ENCODE results near the gene C1QTNF9B.

Gene C1QTNF9B

DNA sequence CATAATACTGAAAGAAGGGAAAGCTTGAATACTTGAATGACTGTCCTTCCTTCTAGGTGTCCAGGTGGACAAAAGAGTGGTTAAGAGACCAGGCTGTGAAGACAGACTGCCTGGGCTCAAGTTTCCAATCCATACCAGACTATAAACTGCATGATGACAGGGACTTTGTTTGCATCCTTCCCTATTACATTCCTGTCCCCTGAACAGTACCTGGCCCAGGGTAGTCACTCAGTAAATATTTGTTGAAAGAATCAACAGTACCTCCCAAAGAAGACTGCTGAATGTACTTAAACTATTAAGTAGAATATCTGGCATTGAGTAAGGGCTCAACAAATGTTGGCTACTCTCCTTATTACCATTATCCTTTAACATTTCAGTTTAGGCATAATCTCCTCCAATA, 37.8 kb downstream of the C1QTNF9B start:
- no peak for DNase-seq (ENCODE audit: low read depth in 1 of 2, low spot score in 1 of 2)

GRCh38 chr13:23858546-23858945, 38.8 kb downstream of the C1QTNF9B start:
- no peak for DNase-seq (ENCODE audit: low read depth in 1 of 2, low spot score in 1 of 2)

DNA sequence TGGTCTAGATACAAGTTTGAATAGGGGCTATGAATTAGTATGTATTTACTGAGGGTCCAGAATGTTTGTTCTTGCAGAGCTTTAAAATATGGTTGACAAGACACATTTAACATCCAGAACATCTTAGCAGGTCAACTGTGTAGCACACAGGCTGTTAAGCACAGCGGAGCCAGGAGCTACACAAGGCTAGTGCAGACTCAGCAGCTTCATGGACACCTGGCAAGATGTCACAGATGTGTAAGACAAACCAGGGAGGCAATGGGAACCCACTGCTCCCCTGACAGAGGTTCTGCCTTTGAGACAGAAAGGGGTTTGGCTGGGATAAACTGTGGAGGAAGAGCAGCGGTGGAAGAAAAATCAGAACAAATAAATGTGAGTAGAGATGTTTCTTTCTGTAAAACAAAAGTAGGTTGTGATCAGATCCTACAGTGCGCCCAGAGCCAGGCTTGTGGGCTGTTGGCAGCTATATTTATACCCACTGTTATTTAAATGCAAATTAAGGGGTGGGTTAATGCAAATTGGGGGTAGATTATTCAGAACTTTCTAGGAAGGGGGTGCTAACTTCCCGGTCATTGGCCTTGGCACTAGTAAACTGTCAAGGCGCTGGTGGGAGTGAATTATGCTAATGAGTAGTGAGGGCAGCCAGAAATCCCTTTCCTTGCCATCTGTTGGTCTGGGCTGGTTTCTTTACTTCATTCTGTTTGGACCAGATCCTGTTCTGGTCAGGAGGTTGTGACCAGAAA, 41.1 kb downstream of the C1QTNF9B start:
- no peak for DNase-seq (ENCODE audit: low read depth in 1 of 2, low spot score in 1 of 2)

DNA sequence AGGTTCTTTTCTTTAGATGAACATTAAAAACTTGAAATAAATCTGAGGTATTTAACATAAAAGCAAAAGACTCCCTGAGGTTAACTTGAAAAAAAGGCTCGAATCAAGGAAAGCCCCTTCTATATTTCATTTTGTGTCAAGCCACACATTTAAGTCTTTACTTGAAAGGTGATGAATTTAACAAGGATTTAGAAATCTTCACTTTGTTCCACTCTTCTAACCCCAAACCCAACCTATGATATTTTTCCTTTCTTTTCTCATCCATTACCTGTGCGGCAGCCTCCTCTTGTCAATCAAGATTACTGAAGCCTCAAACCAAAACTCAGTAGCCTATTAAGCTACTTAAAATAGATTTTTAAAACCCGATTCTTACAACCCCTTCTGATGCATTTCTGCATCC, 41.9 kb downstream of the C1QTNF9B start:
- no peak for DNase-seq (ENCODE audit: low read depth in 1 of 2, low spot score in 1 of 2)

DNA sequence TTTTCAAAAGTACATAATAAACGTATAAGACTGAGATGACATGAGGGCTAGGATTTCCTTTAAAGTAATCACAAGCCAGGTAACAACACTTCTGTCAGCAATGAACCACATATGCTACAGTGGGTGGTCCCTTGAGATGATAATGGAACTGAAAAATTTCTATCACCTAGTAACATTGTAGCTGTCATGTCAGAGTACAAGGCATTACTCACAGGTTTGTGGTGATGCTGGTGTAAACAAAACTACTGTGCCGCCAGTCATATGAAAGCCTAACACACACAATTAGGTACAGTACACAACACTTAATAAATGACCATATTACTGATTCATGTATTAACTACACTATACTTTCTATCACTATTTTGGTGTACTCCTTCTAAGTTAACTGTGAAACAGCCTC, 45.0 kb downstream of the C1QTNF9B start:
- no peak for DNase-seq (ENCODE audit: low read depth in 1 of 2, low spot score in 1 of 2)

- DNase-seq (ENCODE audit: low read depth in 1 of 2, low spot score in 1 of 2): no peak
These were observed 46.2 kb downstream of the C1QTNF9B start for GRCh38 chr13:23851106-23851505.

GRCh38 chr13:23850134-23850533, 47.2 kb downstream of the C1QTNF9B start:
- DNase-seq (ENCODE audit: low read depth in 1 of 2, low spot score in 1 of 2): no peak

DNA sequence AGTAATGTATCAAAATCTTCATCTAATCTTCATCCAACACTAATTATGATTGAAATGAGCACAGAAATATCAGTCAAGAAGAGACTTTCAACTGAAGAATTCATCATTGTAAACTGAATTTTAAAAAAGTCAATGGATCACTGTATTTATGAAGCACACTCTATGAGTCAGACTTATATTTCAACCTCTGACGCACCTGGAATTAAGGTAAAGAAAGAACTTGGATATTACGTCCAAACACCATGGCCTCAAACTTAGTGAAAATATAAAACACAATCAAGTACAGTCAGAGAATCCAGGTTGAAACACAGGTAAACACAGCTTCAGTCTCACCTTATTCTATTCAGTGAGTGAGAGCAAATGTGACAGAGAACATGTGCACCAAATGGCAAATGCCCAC, 47.6 kb downstream of the C1QTNF9B start:
- no peak for DNase-seq (ENCODE audit: low read depth in 1 of 2, low spot score in 1 of 2)

- DNase-seq (ENCODE audit: low read depth in 1 of 2, low spot score in 1 of 2): no peak
These were observed 48.6 kb downstream of the C1QTNF9B start for GRCh38 chr13:23848646-23849141.

DNA sequence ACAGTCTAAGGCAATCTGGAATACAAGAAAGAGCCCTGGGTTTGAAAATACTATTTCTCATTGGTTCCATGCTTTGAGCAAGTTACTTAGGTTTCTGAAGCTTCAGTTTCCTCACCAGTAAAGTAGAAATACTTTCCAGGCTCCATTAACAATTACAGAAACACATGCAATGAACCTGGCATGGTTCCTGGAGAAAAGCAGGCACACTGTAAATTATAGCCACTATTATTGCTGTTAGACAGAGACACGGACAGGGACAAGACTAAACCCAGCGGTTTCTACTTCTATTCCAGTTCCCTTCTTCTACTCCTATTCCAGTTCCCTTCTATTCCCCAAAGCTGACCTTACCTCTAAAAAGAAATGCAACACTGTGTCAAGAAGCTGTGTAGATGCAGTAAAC, 49.3 kb downstream of the C1QTNF9B start:
- no peak for DNase-seq (ENCODE audit: low read depth in 1 of 2, low spot score in 1 of 2)

DNA sequence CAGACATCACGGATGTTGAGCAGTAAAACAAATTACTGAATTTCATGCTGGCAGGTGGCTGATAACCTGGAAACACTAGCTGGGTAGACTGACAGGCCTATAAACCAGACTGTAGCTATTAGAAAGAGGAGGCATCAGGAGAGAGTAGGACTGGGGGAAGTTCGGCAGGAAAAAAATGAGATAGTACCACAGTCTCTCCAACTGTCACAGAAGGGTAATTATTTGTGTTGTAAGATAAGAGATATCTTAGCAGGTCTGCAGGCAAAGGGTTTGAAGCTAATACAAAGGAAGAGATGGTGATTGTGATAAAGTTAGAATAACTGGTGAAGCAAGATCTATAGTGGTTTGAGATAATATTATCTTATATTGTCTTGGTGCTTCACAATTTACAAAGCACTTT, 49.8 kb downstream of the C1QTNF9B start:
- DNase-seq (ENCODE audit: low read depth in 1 of 2, low spot score in 1 of 2): no peak

DNA sequence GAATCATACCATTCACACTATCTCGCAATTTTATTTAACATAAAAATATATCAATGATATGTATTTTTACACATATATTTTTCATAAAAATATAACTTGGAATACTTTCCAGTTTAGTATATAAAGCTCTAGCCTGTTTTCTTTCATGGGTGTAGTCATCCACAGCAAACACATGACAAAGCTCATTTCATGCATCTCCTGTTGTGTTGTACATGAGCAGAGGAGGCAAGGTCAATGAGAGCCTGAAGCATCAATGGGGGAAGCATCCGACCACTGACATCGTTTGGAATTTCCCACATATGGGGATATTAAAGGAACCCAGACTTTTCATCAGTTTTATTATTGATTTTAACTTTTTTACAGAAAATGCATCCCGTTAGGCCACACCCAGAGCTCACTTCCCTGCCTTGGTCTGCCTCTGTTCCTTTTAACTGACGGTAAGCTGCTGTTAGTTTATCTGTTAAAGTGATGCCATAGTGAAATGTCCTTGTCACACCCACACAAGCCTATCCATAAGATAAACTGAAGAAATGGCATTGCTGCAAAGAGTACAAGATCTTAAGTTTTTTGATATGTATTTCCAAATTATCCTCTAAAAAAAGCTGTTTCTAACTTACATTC, 52.1 kb downstream of the C1QTNF9B start:
- no peak for DNase-seq (ENCODE audit: low read depth in 1 of 2, low spot score in 1 of 2)

GRCh38 chr13:23844132-23844531, 53.2 kb downstream of the C1QTNF9B start:
- DNase-seq (ENCODE audit: low read depth in 1 of 2, low spot score in 1 of 2): no peak

DNA sequence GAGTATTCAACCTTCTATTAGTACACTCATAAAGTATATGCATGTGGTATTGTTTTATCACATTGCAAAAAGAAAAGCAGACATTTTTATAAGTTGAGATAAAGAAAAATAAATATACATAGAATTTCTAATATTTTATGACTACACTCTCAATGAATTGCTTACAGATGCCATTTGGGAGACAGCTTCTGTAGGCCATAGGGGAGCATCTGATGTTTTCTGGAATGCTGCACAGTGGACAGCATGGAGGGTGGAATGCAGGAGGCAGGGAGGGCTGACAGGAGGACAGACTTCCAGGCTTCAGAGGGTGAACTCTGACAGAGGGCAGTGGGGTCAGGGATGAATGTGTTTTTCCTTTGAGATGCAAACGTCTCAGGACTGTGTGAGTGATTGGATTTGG, 53.9 kb downstream of the C1QTNF9B start:
- no peak for DNase-seq (ENCODE audit: low read depth in 1 of 2, low spot score in 1 of 2)

- DNase-seq (ENCODE audit: low read depth in 1 of 2, low spot score in 1 of 2): no peak
These were observed 54.9 kb downstream of the C1QTNF9B start for GRCh38 chr13:23842406-23842805.
